B cell (primary cell): ENCODE measurements around the gene TBX2. TPM values are rescaled to one million over a fixed set of nuclear protein-coding genes. Genes with fewer than 3 reads are reported as not detected.

Experiments
- ATAC-seq: fragments of 200-7000 bp; cut with Tn5 transposase; one replicate; pipeline ENCODE4 v1.10.0; 2021; ENCODE audit warnings: low read depth, mild to moderate bottlenecking, moderate number of reproducible peaks, moderate library complexity
- CTCF ChIA-PET: fragments of 350-600 bp; sonication (Branson Sonifier 250); formaldehyde crosslinking; loops from one replicate; lab custom pipeline; 2021; ENCODE audit warnings: antibody characterized with exemption, inconsistent platforms; lab: Charles Lee
- POLR2A ChIA-PET: fragments of 350-600 bp; sonication (Branson Sonifier 250); formaldehyde crosslinking; loops from one replicate; lab custom pipeline; 2021; ENCODE audit warnings: antibody characterized with exemption; lab: Charles Lee
- DNase-seq: peaks from one replicate; pipeline ENCODE4 v3.0.0; 2013
- H2AFZ ChIP-seq: 2 replicates; pipeline ENCODE4 v1.6.1; 2012; ENCODE audit warnings: mild to moderate bottlenecking, low read depth, low read length; ENCODE audit not compliant: insufficient read depth, poor library complexity, severe bottlenecking
- H3K27ac ChIP-seq, 2 donors: 1 replicate in 1 of 2; 2 replicates in 1 of 2; pipeline ENCODE4 v1.5.1; 2012 to 2013; ENCODE audit warnings: low read length in 2 of 2, mild to moderate bottlenecking in 2 of 2, moderate library complexity in 1 of 2
- H3K27me3 ChIP-seq, 4 experiments: fragments of 200-600 bp in 1 of 4; sonication (generic) in 1 of 4; replicated peaks in 1 of 4; 1 replicate in 2 of 4; 2 replicates in 2 of 4; pipeline versions ENCODE4 v1.6.1 to v1.7.0; 2013 to 2016; ENCODE audit warnings: low read length in 3 of 4, mild to moderate bottlenecking in 2 of 4, mixed read lengths in 1 of 4, moderate library complexity in 1 of 4; ENCODE audit not compliant: insufficient read depth in 4 of 4, control insufficient read depth in 3 of 4; ENCODE audit errors: control extremely low read depth in 1 of 4
- H3K36me3 ChIP-seq, 2 experiments: replicated peaks in 1 of 2; 1 replicate in 1 of 2; 2 replicates in 1 of 2; pipeline versions ENCODE4 v1.6.1 to v1.7.1; 2013; ENCODE audit warnings: low read length in 1 of 2; ENCODE audit not compliant: insufficient read depth in 2 of 2, control insufficient read depth in 1 of 2; ENCODE audit errors: control extremely low read depth in 1 of 2, extremely low read depth in 1 of 2
- H3K4me1 ChIP-seq, 2 donors: fragments of 200-600 bp in 1 of 2; sonication (generic) in 1 of 2; 1 replicate in 1 of 2; 2 replicates in 1 of 2; pipeline versions ENCODE4 v1.5.1 to v1.6.1; 2013 to 2017; ENCODE audit warnings: low read length in 2 of 2; ENCODE audit not compliant: control insufficient read depth in 2 of 2, insufficient read depth in 2 of 2
- H3K4me2 ChIP-seq: replicated peaks from 2 replicates; pipeline ENCODE3; 2012; ENCODE audit warnings: mild to moderate bottlenecking, low read depth, low read length; ENCODE audit not compliant: poor library complexity, severe bottlenecking
- H3K4me3 ChIP-seq, 5 experiments: fragments of 200-600 bp in 1 of 5; sonication (generic) in 1 of 5; 1 replicate in 3 of 5; 2 replicates in 2 of 5; pipeline versions ENCODE4 v1.5.1 to v1.7.0; 2011 to 2016; ENCODE audit warnings: low read length in 4 of 5, mild to moderate bottlenecking in 4 of 5, low read depth in 2 of 5, control low read depth in 1 of 5, moderate library complexity in 1 of 5; ENCODE audit not compliant: insufficient read depth in 1 of 5; ENCODE audit errors: control extremely low read depth in 1 of 5, extremely low read depth in 1 of 5
- H3K79me2 ChIP-seq: fragments of 200-600 bp; sonication (generic); one replicate; pipeline ENCODE4 v1.6.0; 2016; ENCODE audit warnings: low read length; ENCODE audit not compliant: control insufficient read depth, insufficient read depth
- H3K9ac ChIP-seq: fragments of 200-600 bp; sonication (generic); 2 replicates; pipeline ENCODE4 v1.6.1; 2017; ENCODE audit warnings: mild to moderate bottlenecking, low read length, moderate library complexity
- H3K9me3 ChIP-seq, 3 donors: one replicate each; pipeline versions ENCODE4 v1.6.1 to v1.7.1; 2013; ENCODE audit warnings: low read length in 2 of 3; ENCODE audit not compliant: control insufficient read depth in 2 of 3, insufficient read depth in 1 of 3; ENCODE audit errors: control extremely low read depth in 1 of 3
- H4K20me1 ChIP-seq: 2 replicates; pipeline ENCODE4 v1.6.0; 2012; ENCODE audit warnings: mild to moderate bottlenecking, low read length; ENCODE audit not compliant: insufficient read depth, control insufficient read depth, poor library complexity, severe bottlenecking
- H3K27ac Mint-ChIP-seq: one replicate; pipeline ENCODE4 v1.8.0; 2021; ENCODE audit warnings: mixed read lengths
- H3K27me3 Mint-ChIP-seq: one replicate; pipeline ENCODE4 v1.8.0; 2021; ENCODE audit warnings: mixed read lengths
- H3K4me1 Mint-ChIP-seq: one replicate; pipeline ENCODE4 v1.8.0; 2021; ENCODE audit warnings: mixed read lengths
- H3K4me3 Mint-ChIP-seq: one replicate; pipeline ENCODE4 v1.8.0; 2021; ENCODE audit warnings: mixed read lengths
- H3K9me3 Mint-ChIP-seq: one replicate; pipeline ENCODE4 v1.8.0; 2022; ENCODE audit warnings: mixed read lengths; ENCODE audit not compliant: insufficient read depth
- CTCF ChIP-seq: fragments of 200-600 bp; IDR thresholded peaks from one replicate; pipeline ENCODE4 v1.8.0; 2022; ENCODE audit warnings: antibody characterized with exemption, mild to moderate bottlenecking
- EZH2 ChIP-seq: IDR thresholded peaks from 2 replicates; pipeline ENCODE4 v1.6.1; 2012; ENCODE audit warnings: borderline replicate concordance, low read depth, mild to moderate bottlenecking, moderate library complexity, low read length; ENCODE audit not compliant: insufficient read depth, poor library complexity, severe bottlenecking
- WGBS: methylation state at CpG from one replicate; pipeline ENCODE4 v1.1.5; 2013; ENCODE audit warnings: missing lambda C conversion rate; ENCODE audit not compliant: insufficient coverage; 5-methylcytosine and 5-hydroxymethylcytosine counted together
- intact Hi-C: fragments of 100-400 bp; cut with micrococcal nuclease; formaldehyde crosslinking; loops from one replicate; pipeline ENCODE4 v1.10.0; 2022
- polyA plus RNA-seq: library from polyadenylated mRNA; depleted of rRNA; stranded (reverse); fragments of >200 nt; gene quantifications from 2 replicates; pipeline ENCODE4 v1.2.3, GENCODE V29; 2012
- total RNA-seq, 2 donors: library from RNA; stranded (reverse); fragments of 120-200 nt in 1 of 2; gene quantifications; 1 replicate in 1 of 2; 2 replicates in 1 of 2; pipeline versions ENCODE4 v1.2.3 to v1.2.4, GENCODE V29; 2013 to 2022

TBX2 gene
- total and polyA plus RNA-seq, 2 donors (not counting 1 experiment from before 2014, with no cell fraction given) = not detected

GRCh38 chr17:61386251-61386650 is 13.4 kb upstream of the TBX2 start:
- ChIA-PET CTCF (no interaction called here), POLR2A (no interaction called here)
- TF ChIP-seq EZH2 = no peak
- TF ChIP-seq CTCF = no peak
- Histone ChIP-seq H2AFZ (no peak overlapping the region), H3K27me3 (peaks cover 0 to 10% (median 0%) of the 10 kb centered on the region in 4 experiments), H3K4me2 (no peak overlapping the region), H3K4me3 (no peak overlapping the region), H4K20me1 (no peaks in the 10 kb centered on the region), H3K36me3 (no peaks in the 10 kb centered on the region), H3K9ac (no peak overlapping the region), H3K4me1 (peaks cover 3 to 4% of the 10 kb centered on the region in 2 donors), H3K9me3 (no peaks in the 10 kb centered on the region), H3K27ac (no peak overlapping the region), H3K79me2 (no peaks in the 10 kb centered on the region)
- Mint-ChIP-seq H3K4me1 (peaks cover 5% of the 10 kb centered on the region), H3K4me3 (no peak overlapping the region), H3K9me3 (no peaks in the 10 kb centered on the region), H3K27ac (no peak overlapping the region), H3K27me3 (peaks cover 16% of the 10 kb centered on the region)
- WGBS = 79% methylated on average over 6 of the region's 6 CpGs
- ATAC-seq (no peak), DNase-seq (no peak)
- intact Hi-C loops = no loop called here

GRCh38 chr17:61387011-61387410 is 12.6 kb upstream of the TBX2 start:
- WGBS = 92% methylated on average over 7 of the region's 8 CpGs
- CTCF ChIA-PET = interaction anchor here (0.6 to 1.5 kb wide), 2 partner anchors 10 to 386 kb away, joined by 3 to 6 read pairs; no protein-coding TSS in a partner anchor
- Histone ChIP-seq H4K20me1 (no peaks in the 10 kb centered on the region), H3K79me2 (no peaks in the 10 kb centered on the region), H3K4me2 (no peak overlapping the region), H3K27me3 (peaks cover 0 to 17% (median 0%) of the 10 kb centered on the region in 4 experiments), H2AFZ (no peak overlapping the region), H3K4me1 (peaks cover 3 to 4% of the 10 kb centered on the region in 2 donors), H3K4me3 (no peak overlapping the region), H3K36me3 (no peaks in the 10 kb centered on the region), H3K9ac (no peak overlapping the region), H3K9me3 (no peaks in the 10 kb centered on the region), H3K27ac (no peak overlapping the region)
- DNase-seq (no peak), ATAC-seq (no peak)
- Mint-ChIP-seq H3K27me3 (peaks cover 18% of the 10 kb centered on the region), H3K9me3 (no peaks in the 10 kb centered on the region), H3K4me1 (peaks cover 5% of the 10 kb centered on the region), H3K4me3 (no peak overlapping the region), H3K27ac (no peak overlapping the region)
- TF ChIP-seq EZH2 (no peak), CTCF (no peak)
- POLR2A ChIA-PET = no interaction called here
- intact Hi-C loops = no loop called here
